GM19395 (cell line): ENCODE measurements around the gene ARHGAP32.
"Not testable (repeated sequence)": the region's sequence is repeated elsewhere in the genome, so short reads cannot be mapped to it uniquely, and the experiment has no call there.

Source experiments
- ATAC-seq: cut with Tn5 transposase; IDR thresholded peaks from one replicate; pipeline ENCODE4 v1.9.1; 2021; ENCODE audit warnings: mild to moderate bottlenecking, moderate library complexity; ENCODE audit not compliant: unreplicated experiment

The ARHGAP32 gene

GRCh38 chr11:128937480-128937879 lies 254.6 kb downstream of the ARHGAP32 start:
- ATAC-seq = no peak

GRCh38 chr11:128936606-128937251 lies 255.4 kb downstream of the ARHGAP32 start:
- no peak for ATAC-seq

GRCh38 chr11:128934926-128935325 lies 257.2 kb downstream of the ARHGAP32 start:
- ATAC-seq = no peak

GRCh38 chr11:128934351-128934750 lies 257.8 kb downstream of the ARHGAP32 start:
- ATAC-seq = no peak

GRCh38 chr11:128933481-128934178 lies 258.5 kb downstream of the ARHGAP32 start:
- ATAC-seq = no peak

GRCh38 chr11:128931668-128932067 lies 260.5 kb downstream of the ARHGAP32 start:
- no peak for ATAC-seq

GRCh38 chr11:128931066-128931465 lies 261.1 kb downstream of the ARHGAP32 start:
- ATAC-seq = no peak

GRCh38 chr11:128929991-128930390 lies 262.1 kb downstream of the ARHGAP32 start:
- no peak for ATAC-seq

GRCh38 chr11:128929468-128929867 lies 262.7 kb downstream of the ARHGAP32 start:
- ATAC-seq = no peak

GRCh38 chr11:128928400-128928799 lies 263.7 kb downstream of the ARHGAP32 start:
- peak; percentile 99 for ATAC-seq

- no peak for ATAC-seq
Observed at GRCh38 chr11:128927683-128928336, 264.3 kb downstream of the ARHGAP32 start.

- ATAC-seq = no peak
Observed at GRCh38 chr11:128927108-128927461, 265.0 kb downstream of the ARHGAP32 start.

GRCh38 chr11:128926437-128927107 lies 265.6 kb downstream of the ARHGAP32 start:
- no peak for ATAC-seq

GRCh38 chr11:128926000-128926399 lies 266.1 kb downstream of the ARHGAP32 start:
- ATAC-seq = no peak

- ATAC-seq = no peak
Observed at GRCh38 chr11:128925250-128925600, 266.9 kb downstream of the ARHGAP32 start.

- ATAC-seq = no peak
Observed at GRCh38 chr11:128924510-128925249, 267.4 kb downstream of the ARHGAP32 start.

- no peak for ATAC-seq
Observed at GRCh38 chr11:128924104-128924503, 268.0 kb downstream of the ARHGAP32 start.

- ATAC-seq = no peak
Observed at GRCh38 chr11:128921793-128922192, 270.3 kb downstream of the ARHGAP32 start.

- ATAC-seq = no peak
Observed at GRCh38 chr11:128920666-128921065, 271.5 kb downstream of the ARHGAP32 start.

- not testable (repeated sequence) for ATAC-seq
Observed at GRCh38 chr11:128919635-128920034, 272.5 kb downstream of the ARHGAP32 start.

- ATAC-seq = no peak
Observed at GRCh38 chr11:128919216-128919615, 272.9 kb downstream of the ARHGAP32 start.
